Neuron (in vitro differentiated cells): Measurements from ENCODE around the gene EPS8L2.

ENCODE experiments used
- H2AFZ ChIP-seq: one replicate; pipeline ENCODE4 v1.6.1; 2013; ENCODE audit warnings: low read depth, mild to moderate bottlenecking, inconsistent platforms, low read length, moderate library complexity
- H3K27me3 ChIP-seq: one replicate; pipeline ENCODE4 v1.6.1; 2013; ENCODE audit warnings: low read length; ENCODE audit not compliant: insufficient read depth
- H3K36me3 ChIP-seq: one replicate; pipeline ENCODE4 v1.6.1; 2013; ENCODE audit warnings: low read length; ENCODE audit not compliant: insufficient read depth
- H3K4me1 ChIP-seq: one replicate; pipeline ENCODE4 v1.6.1; 2013; ENCODE audit warnings: low read length; ENCODE audit not compliant: insufficient read depth
- H3K4me3 ChIP-seq: 2 replicates; pipeline ENCODE4 v1.5.1; 2013; ENCODE audit warnings: mild to moderate bottlenecking, low read length, moderate library complexity
- H3K9me3 ChIP-seq: one replicate; pipeline ENCODE4 v1.6.1; 2013; ENCODE audit warnings: low read length

Gene EPS8L2

GRCh38 chr11:767238-767637 is 61.2 kb downstream of the EPS8L2 start:
- Histone ChIP-seq H3K4me1 (no peaks in the 10 kb centered on the region), H2AFZ (no peak overlapping the region), H3K27me3 (no peaks in the 10 kb centered on the region), H3K9me3 (no peaks in the 10 kb centered on the region), H3K4me3 (no peak overlapping the region), H3K36me3 (peaks cover 67% of the 10 kb centered on the region)

DNA sequence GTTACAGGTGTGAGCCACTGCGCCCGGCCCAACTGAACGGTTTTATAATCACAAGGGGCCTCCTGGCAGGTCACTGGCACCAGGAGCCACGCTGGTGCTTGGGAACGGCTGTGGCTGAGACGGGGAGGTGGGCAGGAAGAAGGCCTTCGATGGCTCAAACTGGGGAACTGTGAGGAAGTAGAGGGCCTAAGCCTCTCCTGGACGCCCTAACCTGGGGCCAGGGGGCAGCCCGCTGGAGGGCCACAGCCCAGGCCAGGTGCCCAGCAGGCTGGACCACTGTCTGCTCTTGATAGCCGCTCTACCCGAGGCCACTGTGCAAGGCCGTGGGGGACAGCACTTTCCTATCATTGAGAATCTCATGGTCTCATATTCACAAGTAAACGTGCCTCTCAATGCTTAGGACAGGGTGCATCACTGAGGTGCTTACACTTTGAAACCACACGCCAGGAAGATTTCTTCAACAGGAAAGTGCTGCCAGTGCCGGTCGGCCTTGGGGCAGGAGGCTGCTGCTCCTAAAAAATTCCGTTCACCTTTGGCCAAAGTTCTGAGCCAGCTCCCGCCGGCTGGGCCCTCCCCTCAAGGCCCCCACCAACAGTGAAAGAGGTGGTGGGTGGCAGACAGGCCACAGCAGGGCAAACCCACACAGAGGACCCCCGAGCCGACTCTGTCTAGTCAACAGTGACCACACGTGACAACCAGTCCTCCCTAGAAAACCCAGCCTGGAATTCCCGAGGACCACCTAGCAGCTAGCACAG is 64.0 kb downstream of the EPS8L2 start:
- Histone ChIP-seq H2AFZ (no peak overlapping the region), H3K36me3 (peaks cover 63% of the 10 kb centered on the region), H3K4me3 (no peak overlapping the region), H3K4me1 (peaks cover under 1% of the 10 kb centered on the region), H3K27me3 (no peaks in the 10 kb centered on the region), H3K9me3 (no peaks in the 10 kb centered on the region)

DNA sequence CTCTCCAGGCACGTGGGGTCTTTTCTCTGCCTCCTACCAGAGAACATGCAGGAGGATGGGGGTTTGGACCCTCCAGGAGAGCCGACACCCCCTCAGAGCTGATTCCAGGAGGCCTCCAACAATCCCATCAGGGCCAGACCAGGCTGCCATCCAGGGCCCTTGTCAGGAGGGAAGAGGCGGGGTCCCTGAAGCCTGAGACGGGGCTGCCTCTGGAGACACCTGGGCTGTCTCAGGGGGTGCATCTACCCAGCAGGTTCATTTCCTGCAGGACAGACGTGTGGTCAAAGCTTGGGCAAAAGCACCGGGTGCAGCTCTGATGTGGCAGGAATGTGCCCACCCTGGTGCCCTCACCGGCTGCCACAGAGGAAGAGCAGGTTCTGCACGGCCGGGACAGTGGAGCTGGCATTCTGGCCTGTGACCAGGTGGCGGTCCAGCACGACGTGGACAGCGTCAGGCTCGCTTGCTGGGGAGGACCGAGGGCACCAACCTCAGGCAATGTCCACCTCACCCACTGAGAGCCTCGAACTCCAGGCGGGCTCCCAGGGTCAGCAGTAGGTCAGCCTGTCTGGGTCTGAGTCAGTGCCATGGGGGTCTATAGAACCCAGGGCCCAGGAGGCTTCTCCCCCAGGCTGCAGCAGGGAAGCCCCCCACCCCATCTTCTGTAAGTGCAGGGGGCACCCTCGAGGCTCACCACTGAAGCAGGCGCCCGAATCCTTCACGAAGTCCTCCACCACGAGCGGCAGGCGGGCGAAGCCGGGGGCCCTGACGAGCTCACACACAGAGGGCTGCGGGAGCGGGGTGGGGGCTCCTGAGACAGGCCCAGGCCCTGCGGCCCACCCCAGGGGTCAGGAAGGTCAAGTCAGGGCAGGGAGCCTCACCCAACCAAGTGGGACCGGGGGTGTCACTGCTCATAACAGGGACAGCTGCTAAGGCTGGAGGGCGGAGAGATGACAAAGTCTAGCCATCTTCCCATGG is 64.9 kb downstream of the EPS8L2 start:
- H3K4me1 ChIP-seq, result peaks cover 8% of the 10 kb centered on the region
- no peaks in the 10 kb centered on the region for H3K27me3 ChIP-seq
- no peak overlapping the region for H3K4me3 ChIP-seq
- H3K36me3 ChIP-seq, result peaks cover 61% of the 10 kb centered on the region
- H2AFZ ChIP-seq, result no peak overlapping the region
- H3K9me3 ChIP-seq, result no peaks in the 10 kb centered on the region

DNA sequence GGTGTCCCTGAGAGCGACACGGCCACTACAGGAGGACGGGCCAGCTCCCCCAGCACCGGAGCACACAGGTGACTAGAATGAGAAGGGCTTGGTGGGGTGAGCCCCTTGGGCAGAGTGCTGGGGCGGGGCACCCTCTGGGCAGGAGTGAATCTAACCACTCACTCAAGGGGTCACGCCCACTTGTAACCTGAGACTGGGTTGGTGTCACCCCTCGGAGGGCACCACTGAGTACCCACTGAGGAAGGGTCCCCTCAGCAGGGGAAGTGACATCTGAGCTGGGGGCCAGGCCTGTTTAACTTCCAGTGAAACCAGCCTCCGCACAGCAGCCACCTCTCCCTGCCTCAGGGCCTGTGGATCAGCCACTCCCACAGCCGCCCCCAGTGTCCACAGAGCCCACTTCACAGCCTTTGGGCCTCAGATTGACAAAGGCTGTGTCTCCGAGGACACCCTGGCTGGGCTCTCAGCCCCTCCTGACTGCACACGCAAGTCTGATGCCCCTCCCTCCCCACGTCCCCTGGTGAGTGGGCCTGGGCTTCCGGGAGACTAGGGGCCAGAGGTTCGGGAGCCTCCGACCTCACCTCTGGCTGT is 65.7 kb downstream of the EPS8L2 start:
- Histone ChIP-seq H2AFZ (no peak overlapping the region), H3K27me3 (no peaks in the 10 kb centered on the region), H3K9me3 (no peaks in the 10 kb centered on the region), H3K36me3 (peaks cover 54% of the 10 kb centered on the region), H3K4me1 (peaks cover 14% of the 10 kb centered on the region), H3K4me3 (no peak overlapping the region)

- Histone ChIP-seq H3K4me1 (peaks cover 14% of the 10 kb centered on the region), H3K4me3 (no peak overlapping the region), H3K36me3 (peaks cover 45% of the 10 kb centered on the region), H2AFZ (no peak overlapping the region), H3K27me3 (no peaks in the 10 kb centered on the region), H3K9me3 (no peaks in the 10 kb centered on the region)
These were observed 66.7 kb downstream of the EPS8L2 start for GRCh38 chr11:772429-773390.

GRCh38 chr11:773425-773824 is 67.4 kb downstream of the EPS8L2 start:
- H3K27me3 ChIP-seq, result no peaks in the 10 kb centered on the region

DNA sequence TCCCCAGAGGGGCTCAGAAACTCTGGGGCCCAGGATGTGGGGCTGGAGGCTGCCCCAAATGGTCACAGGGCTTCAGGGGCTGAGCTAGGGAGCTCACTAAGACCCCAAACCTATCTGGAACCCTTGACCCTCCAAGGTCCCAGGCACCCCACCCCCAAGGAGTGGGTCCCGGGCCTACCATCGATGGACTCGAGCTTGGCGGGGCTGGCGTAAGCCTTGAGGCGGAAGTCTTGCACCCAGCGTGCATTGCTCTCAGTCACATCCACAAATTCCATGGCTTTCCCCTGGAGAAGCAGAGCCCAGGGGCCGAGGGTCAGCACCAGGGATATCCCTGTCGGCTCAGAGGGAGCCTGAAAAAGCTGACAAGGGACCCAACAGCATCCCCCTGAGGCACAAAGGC is 67.8 kb downstream of the EPS8L2 start:
- Histone ChIP-seq H3K9me3 (no peaks in the 10 kb centered on the region), H2AFZ (no peak overlapping the region), H3K36me3 (peaks cover 46% of the 10 kb centered on the region), H3K4me1 (peaks cover 24% of the 10 kb centered on the region), H3K4me3 (no peak overlapping the region), H3K27me3 (no peaks in the 10 kb centered on the region)

More at GRCh38 chr11:773425-773824, 67.4 kb downstream of the EPS8L2 start:
- Histone ChIP-seq H3K36me3 (peaks cover 45% of the 10 kb centered on the region), H3K4me3 (no peak overlapping the region), H2AFZ (no peak overlapping the region), H3K4me1 (peaks cover 20% of the 10 kb centered on the region), H3K9me3 (no peaks in the 10 kb centered on the region)

- Histone ChIP-seq H3K4me3 (no peak overlapping the region), H3K36me3 (peaks cover 44% of the 10 kb centered on the region), H3K4me1 (peaks cover 29% of the 10 kb centered on the region), H3K27me3 (no peaks in the 10 kb centered on the region), H3K9me3 (no peaks in the 10 kb centered on the region), H2AFZ (no peak overlapping the region)
These were observed 69.0 kb downstream of the EPS8L2 start for GRCh38 chr11:774873-775592.

- peaks cover 33% of the 10 kb centered on the region for H3K36me3 ChIP-seq
These were observed 70.2 kb downstream of the EPS8L2 start for GRCh38 chr11:776263-776560.

DNA sequence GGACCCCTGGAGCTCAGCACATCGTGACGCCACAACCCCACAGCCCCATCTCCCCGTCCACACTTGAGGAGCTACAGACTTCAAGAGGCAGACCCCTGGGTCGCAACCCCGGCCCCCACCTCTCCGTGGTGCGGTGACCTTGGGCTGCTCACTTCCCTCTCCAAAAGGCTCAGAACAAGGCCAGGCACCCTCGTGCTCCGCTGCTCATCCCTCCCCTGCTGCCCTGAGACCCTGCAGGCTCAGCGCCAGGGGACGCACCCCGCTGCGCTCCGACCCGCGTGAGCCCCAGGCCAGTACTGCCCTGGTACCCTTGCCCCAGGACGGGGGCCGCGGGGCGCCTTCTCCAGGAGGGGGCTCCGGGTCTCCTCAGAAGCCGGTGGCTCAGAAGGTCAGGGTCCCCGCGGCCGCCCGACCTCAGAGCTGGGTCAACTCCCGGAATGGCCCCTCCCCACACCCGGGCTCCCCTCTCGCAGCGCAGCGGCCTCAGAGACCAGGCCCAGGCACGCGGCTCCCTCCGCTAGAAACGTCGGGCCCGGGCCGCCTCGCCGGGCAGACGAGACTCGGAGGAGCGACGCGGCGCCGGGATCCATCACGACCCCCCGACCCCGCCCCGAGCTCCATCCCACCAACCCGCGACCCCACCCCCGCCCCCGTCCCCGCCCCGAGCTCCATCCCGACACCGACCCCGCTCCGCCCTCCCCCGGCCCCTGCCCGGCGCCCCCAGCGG is 70.7 kb downstream of the EPS8L2 start:
- Histone ChIP-seq H3K9me3 (no peaks in the 10 kb centered on the region), H3K4me3 (peak overlapping the region; percentile 96), H3K36me3 (peaks cover 28% of the 10 kb centered on the region), H3K27me3 (no peaks in the 10 kb centered on the region), H2AFZ (peak overlapping the region; percentile 84), H3K4me1 (peaks cover 34% of the 10 kb centered on the region)

More at GRCh38 chr11:776263-776560, 70.2 kb downstream of the EPS8L2 start:
- peak overlapping the region; percentile 96 for H3K4me3 ChIP-seq
- peaks cover 34% of the 10 kb centered on the region for H3K4me1 ChIP-seq
- H3K9me3 ChIP-seq, result no peaks in the 10 kb centered on the region
- H2AFZ ChIP-seq, result no peak overlapping the region
- no peaks in the 10 kb centered on the region for H3K27me3 ChIP-seq
